Sigmoid colon (tissue), 7 donors: Measurements from ENCODE around the gene LMF2. TPM values are rescaled to one million over a fixed set of nuclear protein-coding genes. Genes with fewer than 3 reads are reported as not detected.

Experiments used
- DNase-seq: peaks from one replicate; pipeline ENCODE4 v3.0.0-alpha.2; 2019
- H3K27ac ChIP-seq, 4 donors: fragments of 200-600 bp; sonication (generic); one replicate each; pipeline ENCODE4 v1.5.1; 2016 to 2019; ENCODE audit warnings: mild to moderate bottlenecking in 1 of 4
- H3K27me3 ChIP-seq, 3 donors: fragments of 200-600 bp; sonication (generic); one replicate each; pipeline ENCODE4 v1.5.1; 2019; ENCODE audit warnings: mild to moderate bottlenecking in 1 of 3
- H3K36me3 ChIP-seq, 4 donors: fragments of 200-600 bp; sonication (generic); one replicate each; pipeline ENCODE4 v1.5.1; 2016 to 2019
- H3K4me1 ChIP-seq, 4 donors: fragments of 200-600 bp; sonication (generic); one replicate each; pipeline ENCODE4 v1.5.1; 2017 to 2019
- H3K4me3 ChIP-seq, 4 donors: fragments of 200-600 bp; sonication (generic); one replicate each; pipeline ENCODE4 v1.5.1; 2017 to 2019; ENCODE audit warnings: mild to moderate bottlenecking in 2 of 4, moderate library complexity in 1 of 4
- H3K9me3 ChIP-seq, 4 donors: fragments of 200-600 bp in 3 of 4; sonication (generic) in 3 of 4; one replicate each; pipeline versions ENCODE4 v1.5.1 to v1.6.1; 2013 to 2019
- CTCF ChIP-seq, 4 experiments: fragments of 450-650 bp in 3 of 4; fragments of 200-600 bp in 1 of 4; IDR thresholded peaks; one replicate each; pipeline ENCODE4 v1.5.1; 2016 to 2019; ENCODE audit warnings: antibody characterized with exemption in 4 of 4, mild to moderate bottlenecking in 3 of 4, moderate library complexity in 2 of 4
- EP300 ChIP-seq, 4 donors: sonication (generic); formaldehyde crosslinking; IDR thresholded peaks; one replicate each; pipeline ENCODE4 v1.6.1; 2017; ENCODE audit warnings: antibody characterized with exemption in 4 of 4
- POLR2A ChIP-seq, 2 donors: fragments of 450-650 bp; IDR thresholded peaks; one replicate each; pipeline ENCODE4 v1.6.1; 2016; ENCODE audit warnings: antibody characterized with exemption in 2 of 2, mild to moderate bottlenecking in 2 of 2, moderate library complexity in 2 of 2
- POLR2AphosphoS5 ChIP-seq, 4 donors: sonication (generic); formaldehyde crosslinking; IDR thresholded peaks; one replicate each; pipeline ENCODE4 v1.6.1; 2017; ENCODE audit warnings: antibody characterized with exemption in 4 of 4
- WGBS, 2 donors: extraction: QIAGEN DNeasy Blood & Tissue Kit; methylation state at CpG; one replicate each; pipeline ENCODE4 v1.1.7; 2013; 5-methylcytosine and 5-hydroxymethylcytosine counted together
- intact Hi-C: fragments of 100-400 bp; cut with DNase I; formaldehyde crosslinking; loops from one replicate; pipeline ENCODE4 v1.15.1; 2023
- polyA plus RNA-seq, 3 donors: library from polyadenylated mRNA; stranded (reverse); fragments of 200-250 nt; gene quantifications; one replicate each; pipeline ENCODE4 v1.2.3, GENCODE V29; 2013
- total RNA-seq, 4 donors: library from RNA; depleted of rRNA; stranded (reverse); fragments of >200 nt; gene quantifications; one replicate each; pipeline ENCODE4 v1.1.0, GENCODE V29; 2016
- donor health status: healthy with polysubstance abuse.
- donor health status: Bipolar disorder and iron deficiency.
- donor health status: healthy.

Gene LMF2
- total and polyA plus RNA-seq, 7 donors = 7.2 to 61.1 (median 41.4) TPM

GRCh38 chr22:50463188-50463900, 44.2 kb downstream of the LMF2 start:
- peaks cover 78 to 96% (median 94%) of the 10 kb centered on the region in 4 donors for H3K36me3 ChIP-seq
- no peak for DNase-seq
- WGBS, 2 donors = 92 to 95% methylated on average over 28 of the region's 28 CpGs
- H3K4me1 ChIP-seq = no peaks in the 10 kb centered on the region
- no peak overlapping the region for H3K27ac ChIP-seq
- no peaks in the 10 kb centered on the region for H3K27me3 ChIP-seq
- TF ChIP-seq POLR2AphosphoS5 (IDR thresholded peaks at IDR 0.05) (no peak), CTCF (IDR thresholded peaks at IDR 0.05) (no peak), POLR2A (IDR thresholded peaks at IDR 0.05) (no peak), EP300 (IDR thresholded peaks at IDR 0.05) (no peak)
- H3K9me3 ChIP-seq = no peaks in the 10 kb centered on the region
- no peak overlapping the region for H3K4me3 ChIP-seq
- intact Hi-C loops = no loop called here

GRCh38 chr22:50461979-50462540, 45.4 kb downstream of the LMF2 start:
- WGBS, 2 donors = 94 to 96% methylated on average over 30 of the region's 30 CpGs
- peaks cover 72 to 100% (median 95%) of the 10 kb centered on the region in 4 donors for H3K36me3 ChIP-seq

GRCh38 chr22:50461536-50461935, 46.0 kb downstream of the LMF2 start:
- no peaks in the 10 kb centered on the region for H3K4me1 ChIP-seq

More at GRCh38 chr22:50461979-50462540, 45.4 kb downstream of the LMF2 start:
- DNase-seq = no peak
- intact Hi-C loops = no loop called here
- no peak overlapping the region for H3K4me3 ChIP-seq
- no peaks in the 10 kb centered on the region for H3K4me1 ChIP-seq
- no peaks in the 10 kb centered on the region for H3K9me3 ChIP-seq
- H3K27me3 ChIP-seq = no peaks in the 10 kb centered on the region
- H3K27ac ChIP-seq = no peak overlapping the region
- no peak for TF ChIP-seq EP300 (IDR thresholded peaks at IDR 0.05)
- TF ChIP-seq POLR2A (IDR thresholded peaks at IDR 0.05) = no peak
- no peak for TF ChIP-seq POLR2AphosphoS5 (IDR thresholded peaks at IDR 0.05)
- no peak for TF ChIP-seq CTCF (IDR thresholded peaks at IDR 0.05)

GRCh38 chr22:50460938-50461337, 46.6 kb downstream of the LMF2 start:
- no peak overlapping the region for H3K4me3 ChIP-seq
- H3K27ac ChIP-seq = no peak overlapping the region
- no peaks in the 10 kb centered on the region for H3K9me3 ChIP-seq
- no peak for DNase-seq
- no peaks in the 10 kb centered on the region for H3K27me3 ChIP-seq
- H3K4me1 ChIP-seq = no peaks in the 10 kb centered on the region
- peaks cover 64 to 100% (median 94%) of the 10 kb centered on the region in 4 donors for H3K36me3 ChIP-seq
- intact Hi-C loops = no loop called here
- 46 to 81% methylated on average over 17 of the region's 17 CpGs for WGBS, 2 donors
- TF ChIP-seq POLR2A (IDR thresholded peaks at IDR 0.05) (no peak), POLR2AphosphoS5 (IDR thresholded peaks at IDR 0.05) (no peak), EP300 (IDR thresholded peaks at IDR 0.05) (no peak), CTCF (IDR thresholded peaks at IDR 0.05) (no peak)

More at GRCh38 chr22:50461536-50461935, 46.0 kb downstream of the LMF2 start:
- Histone ChIP-seq H3K9me3 (no peaks in the 10 kb centered on the region), H3K4me3 (no peak overlapping the region), H3K36me3 (peaks cover 67 to 100% (median 94%) of the 10 kb centered on the region in 4 donors), H3K27ac (no peak overlapping the region), H3K27me3 (no peaks in the 10 kb centered on the region)
- no peak for DNase-seq
- no peak for TF ChIP-seq EP300 (IDR thresholded peaks at IDR 0.05)
- TF ChIP-seq CTCF (IDR thresholded peaks at IDR 0.05) = no peak
- no peak for TF ChIP-seq POLR2AphosphoS5 (IDR thresholded peaks at IDR 0.05)
- no peak for TF ChIP-seq POLR2A (IDR thresholded peaks at IDR 0.05)
- WGBS, 2 donors = 93 to 94% methylated on average over 26 of the region's 26 CpGs
- intact Hi-C loops = no loop called here
